HepG2 (cell line): ENCODE results near the gene DNAJC12. TPM values are rescaled to one million over a fixed set of nuclear protein-coding genes. Genes with fewer than 3 reads are reported as not detected.

Source experiments
- ARID2 ChIP-seq: sonication (generic); formaldehyde crosslinking; IDR thresholded peaks from 2 replicates; pipeline ENCODE4 v1.8.1; 2022; ENCODE audit warnings: mild to moderate bottlenecking, missing genetic modification reagents, borderline replicate concordance
- ATF6 ChIP-seq: sonication (generic); formaldehyde crosslinking; conservative IDR thresholded peaks from 2 replicates; pipeline ENCODE4 v1.4.0; 2020; ENCODE audit warnings: missing genetic modification reagents
- ATM ChIP-seq: fragments of 450-650 bp; IDR thresholded peaks from 2 replicates; pipeline ENCODE4 v1.7.1; 2017; ENCODE audit warnings: mild to moderate bottlenecking, borderline replicate concordance
- FOXC1 ChIP-seq: sonication (generic); formaldehyde crosslinking; IDR thresholded peaks from 2 replicates; pipeline ENCODE4 v1.8.0; 2022; ENCODE audit warnings: mild to moderate bottlenecking, missing genetic modification reagents, borderline replicate concordance
- HOXA9 ChIP-seq: sonication (generic); formaldehyde crosslinking; IDR thresholded peaks from 2 replicates; pipeline ENCODE4 v1.8.1; 2022; ENCODE audit warnings: missing genetic modification reagents, mild to moderate bottlenecking, moderate library complexity, borderline replicate concordance
- KLF13 ChIP-seq: sonication (generic); formaldehyde crosslinking; IDR thresholded peaks from 2 replicates; pipeline ENCODE4 v1.4.0; 2020; ENCODE audit warnings: mild to moderate bottlenecking, missing genetic modification reagents
- LBX2 ChIP-seq: sonication (generic); formaldehyde crosslinking; IDR thresholded peaks from 2 replicates; pipeline ENCODE4 v1.5.0; 2020; ENCODE audit warnings: missing genetic modification reagents, mild to moderate bottlenecking, borderline replicate concordance
- MAX ChIP-seq: IDR thresholded peaks from 2 replicates; pipeline ENCODE4 v1.6.1; 2012; ENCODE audit warnings: inconsistent platforms
- MTF2 ChIP-seq: sonication (generic); formaldehyde crosslinking; IDR thresholded peaks from 2 replicates; pipeline ENCODE4 v1.5.0; 2020; ENCODE audit warnings: missing genetic modification reagents, borderline replicate concordance
- NFRKB ChIP-seq: fragments of 450-650 bp; IDR thresholded peaks from 2 replicates; pipeline ENCODE4 v1.6.1; 2017
- POLR2G ChIP-seq: fragments of 200-400 bp; formaldehyde crosslinking; IDR thresholded peaks from 2 replicates; pipeline ENCODE4 v1.6.1; 2018; ENCODE audit warnings: mild to moderate bottlenecking, low read depth, low read length, moderate library complexity
- PREB ChIP-seq: sonication (generic); formaldehyde crosslinking; IDR thresholded peaks from 2 replicates; pipeline ENCODE4 v1.4.0; 2020; ENCODE audit warnings: missing genetic modification reagents
- SMC3 ChIP-seq: IDR thresholded peaks from 2 replicates; pipeline ENCODE4 v1.6.1; 2011; ENCODE audit warnings: low read length, improper control_type of control experiment
- SRSF9 ChIP-seq: fragments of 200-400 bp; formaldehyde crosslinking; IDR thresholded peaks from 2 replicates; pipeline ENCODE4 v1.6.1; 2018; ENCODE audit warnings: borderline replicate concordance, mild to moderate bottlenecking, low read depth, low read length; ENCODE audit not compliant: insufficient read depth, poor library complexity, severe bottlenecking
- STAT5B ChIP-seq: sonication (generic); formaldehyde crosslinking; IDR thresholded peaks from 2 replicates; pipeline ENCODE4 v1.4.0; 2020; ENCODE audit warnings: missing genetic modification reagents
- TBX2 ChIP-seq: sonication (generic); formaldehyde crosslinking; IDR thresholded peaks from 2 replicates; pipeline ENCODE4 v1.5.0; 2020; ENCODE audit warnings: missing genetic modification reagents, mild to moderate bottlenecking, borderline replicate concordance
- ZBTB37 ChIP-seq: sonication (generic); formaldehyde crosslinking; IDR thresholded peaks from 2 replicates; pipeline ENCODE4 v1.4.0; 2020; ENCODE audit warnings: mild to moderate bottlenecking, missing genetic modification reagents
- ZNF20 ChIP-seq: sonication (generic); formaldehyde crosslinking; IDR thresholded peaks from 2 replicates; pipeline ENCODE4 v1.4.0; 2020; ENCODE audit warnings: mild to moderate bottlenecking, moderate library complexity, missing genetic modification reagents
- ZNF331 ChIP-seq: sonication (generic); formaldehyde crosslinking; IDR thresholded peaks from 2 replicates; pipeline ENCODE4 v1.4.0; 2020; ENCODE audit warnings: missing genetic modification reagents
- ZNF350 ChIP-seq: sonication (generic); formaldehyde crosslinking; IDR thresholded peaks from 2 replicates; pipeline ENCODE4 v1.4.0; 2020; ENCODE audit warnings: mild to moderate bottlenecking, low read depth, missing genetic modification reagents, borderline replicate concordance
- ZNF549 ChIP-seq: sonication (generic); formaldehyde crosslinking; IDR thresholded peaks from 2 replicates; pipeline ENCODE4 v1.5.0; 2020; ENCODE audit warnings: missing genetic modification reagents
- ZNF629 ChIP-seq: sonication (generic); formaldehyde crosslinking; conservative IDR thresholded peaks from 2 replicates; pipeline ENCODE4 v1.5.0; 2020; ENCODE audit warnings: missing genetic modification reagents
- ZSCAN21 ChIP-seq: sonication (generic); formaldehyde crosslinking; IDR thresholded peaks from 2 replicates; pipeline ENCODE4 v1.8.0; 2022; ENCODE audit warnings: mild to moderate bottlenecking, missing genetic modification reagents, moderate library complexity, borderline replicate concordance
- ZUFSP ChIP-seq: sonication (generic); formaldehyde crosslinking; IDR thresholded peaks from 2 replicates; pipeline ENCODE4 v1.9.0; 2021; ENCODE audit warnings: missing genetic modification reagents, mild to moderate bottlenecking, borderline replicate concordance
- polyA plus RNA-seq, 8 experiments: library from polyadenylated mRNA; depleted of rRNA in 3 of 8; stranded (reverse) in 7 of 8; unstranded in 1 of 8; fragments of >200 nt; fragmentation: Illumina TruSeq in 4 of 8; extraction: Trizol in 4 of 8; gene quantifications; 2 replicates each; pipeline versions ENCODE4 v1.2.1 to v1.2.3, GENCODE V29; 2011 to 2016; ENCODE audit warnings: low read depth in 4 of 8, missing spikeins in 1 of 8, mixed read lengths in 1 of 8; ENCODE audit not compliant: insufficient read depth in 1 of 8
- total RNA-seq, 5 experiments: library from RNA; depleted of rRNA; stranded (reverse); fragments of >200 nt; fragmentation: Illumina TruSeq; extraction: Trizol; gene quantifications; 2 replicates each; pipeline ENCODE4 v1.2.3, GENCODE V29; 2016; ENCODE audit warnings: low read depth in 1 of 5

The DNAJC12 gene
- total and polyA plus RNA-seq, 2 of the 13 experiments (the other 11 are each of a cell fraction or from before 2014, with no cell fraction given) = 11.6 to 43.9 TPM

GRCh38 chr10:67884313-67884841, 46.4 kb upstream of the DNAJC12 start, which contains the start of gene SIRT1 (continued):
- TF ChIP-seq MAX (peak; percentile 98), KLF13 (CRISPR knock-in tag) (peak; percentile 54; the same call in 1 of the 2 replicates), ZSCAN21 (CRISPR knock-in tag) (peak; percentile 95), LBX2 (CRISPR knock-in tag) (no peak), ATF6 (CRISPR knock-in tag) (no peak), ZBTB37 (no peak), SMC3 (no peak), POLR2G (peak; percentile 90), MTF2 (CRISPR knock-in tag) (no peak), ZUFSP (no peak), ARID2 (CRISPR knock-in tag) (peak; percentile 93), TBX2 (peak; percentile 85), HOXA9 (CRISPR knock-in tag) (peak; percentile 72; the same call in 1 of the 2 replicates), PREB (CRISPR knock-in tag) (no peak), ZNF549 (CRISPR knock-in tag) (no peak), ATM (no peak), FOXC1 (CRISPR knock-in tag) (no peak), STAT5B (CRISPR knock-in tag) (0 out of 2 replicates have a peak, but pooled peaks have one; percentile 31), ZNF350 (CRISPR knock-in tag) (peak; percentile 82), SRSF9 (no peak), ZNF331 (peak; percentile 89), ZNF20 (CRISPR knock-in tag) (no peak), NFRKB (no peak), ZNF629 (CRISPR knock-in tag) (no peak)
